Naive thymus-derived CD8-positive, alpha-beta T cell (primary cell): ENCODE measurements around the gene PRKG1. TPM values are rescaled to one million over a fixed set of nuclear protein-coding genes. Genes with fewer than 3 reads are reported as not detected.
"Not testable (repeated sequence)": the region's sequence is repeated elsewhere in the genome, so short reads cannot be mapped to it uniquely, and the experiment has no call there.

Experiments used
- ATAC-seq, 2 donors: fragments of 150-1000 bp; cut with Tn5 transposase in 1 of 2; sonication (Bioruptor Pico), chemical (Tn5 transposase) in 1 of 2; 1 replicate in 1 of 2; 2 replicates in 1 of 2; pipeline ENCODE4 v1.10.0; 2021; ENCODE audit warnings: mild to moderate bottlenecking in 2 of 2, moderate library complexity in 2 of 2
- POLR2A ChIA-PET: fragments of 350-600 bp; sonication (Branson Sonifier 250); formaldehyde crosslinking; loops from one replicate; lab custom pipeline; 2021; ENCODE audit warnings: antibody characterized with exemption; lab: Charles Lee
- DNase-seq, 10 donors: peaks; one replicate each; pipeline versions ENCODE4 v3.0.0 to v3.0.0-alpha.2; 2020 to 2022
- H3K27ac Mint-ChIP-seq, 10 donors: one replicate each; pipeline ENCODE4 v1.8.0; 2020 to 2022; ENCODE audit warnings: mild to moderate bottlenecking in 10 of 10, mixed read lengths in 10 of 10, moderate library complexity in 4 of 10, inconsistent platforms in 1 of 10
- H3K27me3 Mint-ChIP-seq, 5 donors: one replicate each; pipeline ENCODE4 v1.8.0; 2021 to 2022; ENCODE audit warnings: mixed read lengths in 5 of 5
- H3K36me3 Mint-ChIP-seq, 3 donors: one replicate each; pipeline ENCODE4 v1.8.0; 2020 to 2022; ENCODE audit warnings: mixed read lengths in 3 of 3, mild to moderate bottlenecking in 2 of 3, inconsistent platforms in 1 of 3
- H3K4me1 Mint-ChIP-seq, 4 donors: one replicate each; pipeline ENCODE4 v1.8.0; 2021 to 2022; ENCODE audit warnings: mixed read lengths in 4 of 4
- H3K4me3 Mint-ChIP-seq, 10 donors: one replicate each; pipeline ENCODE4 v1.8.0; 2020 to 2022; ENCODE audit warnings: mild to moderate bottlenecking in 10 of 10, mixed read lengths in 10 of 10, moderate library complexity in 6 of 10, inconsistent platforms in 1 of 10
- H3K9me3 Mint-ChIP-seq, 9 donors: one replicate each; pipeline ENCODE4 v1.8.0; 2020 to 2022; ENCODE audit warnings: mixed read lengths in 9 of 9, mild to moderate bottlenecking in 3 of 9, inconsistent platforms in 1 of 9, moderate library complexity in 1 of 9
- polyA plus RNA-seq, 3 donors: library from polyadenylated mRNA; unstranded; fragments of 300-500 nt; fragmentation: Illumina TruSeq; gene quantifications; one replicate each; pipeline ENCODE4 v1.2.3, GENCODE V29; 2021
- total RNA-seq, 8 experiments: library from RNA in 2 of 8; stranded (reverse) in 2 of 8; gene quantifications; one replicate each; pipeline ENCODE4 v1.2.3 and lab custom pipeline; 2021 to 2026

The PRKG1 gene
- total and polyA plus RNA-seq, 5 experiments from 2014 or later: not detected

GRCh38 chr10:51129946-51130544, 55.8 kb downstream of the PRKG1 start:
- ATAC-seq (no peak), DNase-seq (no peak)
- POLR2A ChIA-PET: no interaction called here
- no peaks in the 10 kb centered on the region for H3K4me1 Mint-ChIP-seq
- peaks cover 0 to 11% (median 0%) of the 10 kb centered on the region in 9 donors for H3K9me3 Mint-ChIP-seq
- H3K27me3 Mint-ChIP-seq: peaks cover 0 to 2% (median 0%) of the 10 kb centered on the region in 5 donors
- no peak overlapping the region for H3K27ac Mint-ChIP-seq
- H3K4me3 Mint-ChIP-seq: no peak overlapping the region
- no peaks in the 10 kb centered on the region for H3K36me3 Mint-ChIP-seq

DNA sequence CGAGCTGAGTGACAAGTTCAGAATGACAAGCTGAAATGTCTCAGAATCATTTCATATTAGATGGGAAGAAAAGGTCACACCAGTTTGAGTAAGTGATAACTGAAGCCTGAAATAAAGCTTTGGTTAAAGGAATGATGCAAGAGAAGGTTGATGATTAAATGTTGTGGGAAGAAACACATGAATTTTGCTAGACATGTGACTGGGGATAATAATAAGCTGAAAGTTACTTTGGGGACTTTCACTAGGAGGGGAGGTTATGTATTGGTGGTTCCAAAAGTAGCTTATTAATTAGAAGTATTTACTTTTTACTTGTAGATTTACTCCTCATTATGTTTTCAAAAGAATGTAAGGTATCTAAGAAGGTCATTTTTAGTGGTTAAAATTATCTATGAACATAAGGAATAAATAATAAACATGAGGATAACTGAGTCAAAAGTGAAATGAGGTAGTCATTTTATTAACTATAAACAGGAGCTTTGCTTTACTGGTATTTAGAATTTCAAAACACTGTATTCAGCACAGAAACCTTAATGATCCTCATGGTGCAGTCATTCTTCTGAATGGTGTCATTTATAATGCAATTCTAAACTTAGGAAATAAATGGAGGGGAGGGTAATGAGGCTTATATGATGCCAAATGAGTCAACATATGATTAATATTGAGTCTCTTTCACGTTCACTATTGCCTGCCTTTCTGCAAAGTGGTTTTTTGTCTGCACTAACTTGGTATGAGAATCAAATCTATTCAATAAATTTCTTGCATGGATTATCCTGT, 63.7 kb downstream of the PRKG1 start:
- H3K27ac Mint-ChIP-seq: no peak overlapping the region
- no peaks in the 10 kb centered on the region for H3K4me1 Mint-ChIP-seq

GRCh38 chr10:51139176-51139575, 64.9 kb downstream of the PRKG1 start:
- DNase-seq (no peak), ATAC-seq (no peak)
- no peaks in the 10 kb centered on the region for H3K36me3 Mint-ChIP-seq
- H3K4me1 Mint-ChIP-seq: no peaks in the 10 kb centered on the region
- no peak overlapping the region for H3K4me3 Mint-ChIP-seq
- H3K9me3 Mint-ChIP-seq: peaks cover 0 to 14% (median 0%) of the 10 kb centered on the region in 9 donors
- no peaks in the 10 kb centered on the region for H3K27me3 Mint-ChIP-seq
- POLR2A ChIA-PET: no interaction called here
- no peak overlapping the region for H3K27ac Mint-ChIP-seq

More for the DNA sequence above, 63.7 kb downstream of the PRKG1 start:
- Mint-ChIP-seq H3K4me3 (no peak overlapping the region), H3K36me3 (no peaks in the 10 kb centered on the region), H3K27me3 (no peaks in the 10 kb centered on the region), H3K9me3 (peaks cover 0 to 14% (median 0%) of the 10 kb centered on the region in 9 donors)
- no peak for DNase-seq
- POLR2A ChIA-PET: no interaction called here
- ATAC-seq: no peak

GRCh38 chr10:51141010-51141409, 66.7 kb downstream of the PRKG1 start:
- no peaks in the 10 kb centered on the region for H3K36me3 Mint-ChIP-seq
- no peak overlapping the region for H3K27ac Mint-ChIP-seq
- DNase-seq: no peak
- ATAC-seq: no peak
- POLR2A ChIA-PET: no interaction called here
- H3K4me1 Mint-ChIP-seq: no peaks in the 10 kb centered on the region
- no peak overlapping the region for H3K4me3 Mint-ChIP-seq
- no peaks in the 10 kb centered on the region for H3K27me3 Mint-ChIP-seq
- peaks cover 0 to 5% (median 0%) of the 10 kb centered on the region in 9 donors for H3K9me3 Mint-ChIP-seq

- POLR2A ChIA-PET: no interaction called here
- Mint-ChIP-seq H3K4me3 (no peak overlapping the region), H3K27ac (no peak overlapping the region), H3K27me3 (no peaks in the 10 kb centered on the region), H3K4me1 (no peaks in the 10 kb centered on the region), H3K36me3 (no peaks in the 10 kb centered on the region), H3K9me3 (peaks cover 0 to 11% (median 0%) of the 10 kb centered on the region in 9 donors)
- DNase-seq (no peak), ATAC-seq (no peak)
Observed at GRCh38 chr10:51144161-51144781, 70.0 kb downstream of the PRKG1 start.

DNA sequence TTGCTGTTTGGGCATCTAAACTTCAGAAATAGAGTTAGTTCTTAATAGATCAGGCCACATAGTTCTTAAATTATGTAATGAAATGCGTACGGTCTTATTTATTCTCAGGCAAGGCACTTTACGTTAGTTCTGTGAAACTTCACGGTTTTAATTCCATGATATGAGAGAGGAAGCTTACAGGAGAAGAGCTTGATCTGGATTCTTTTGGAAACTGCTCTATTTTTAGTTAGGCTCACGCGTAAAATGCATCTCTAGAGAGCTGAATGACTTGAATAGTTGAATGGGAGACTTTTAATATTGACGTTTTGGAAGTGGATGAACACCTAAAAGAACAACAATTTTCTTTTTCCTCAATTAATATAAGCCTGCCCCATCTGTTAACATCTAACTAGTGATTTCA, 71.1 kb downstream of the PRKG1 start:
- H3K27me3 Mint-ChIP-seq: no peaks in the 10 kb centered on the region
- DNase-seq: no peak
- no peak overlapping the region for H3K27ac Mint-ChIP-seq
- H3K4me3 Mint-ChIP-seq: no peak overlapping the region
- H3K4me1 Mint-ChIP-seq: no peaks in the 10 kb centered on the region
- no peaks in the 10 kb centered on the region for H3K36me3 Mint-ChIP-seq
- POLR2A ChIA-PET: no interaction called here
- H3K9me3 Mint-ChIP-seq: peaks cover 0 to 11% (median 0%) of the 10 kb centered on the region in 9 donors
- ATAC-seq: no peak

DNA sequence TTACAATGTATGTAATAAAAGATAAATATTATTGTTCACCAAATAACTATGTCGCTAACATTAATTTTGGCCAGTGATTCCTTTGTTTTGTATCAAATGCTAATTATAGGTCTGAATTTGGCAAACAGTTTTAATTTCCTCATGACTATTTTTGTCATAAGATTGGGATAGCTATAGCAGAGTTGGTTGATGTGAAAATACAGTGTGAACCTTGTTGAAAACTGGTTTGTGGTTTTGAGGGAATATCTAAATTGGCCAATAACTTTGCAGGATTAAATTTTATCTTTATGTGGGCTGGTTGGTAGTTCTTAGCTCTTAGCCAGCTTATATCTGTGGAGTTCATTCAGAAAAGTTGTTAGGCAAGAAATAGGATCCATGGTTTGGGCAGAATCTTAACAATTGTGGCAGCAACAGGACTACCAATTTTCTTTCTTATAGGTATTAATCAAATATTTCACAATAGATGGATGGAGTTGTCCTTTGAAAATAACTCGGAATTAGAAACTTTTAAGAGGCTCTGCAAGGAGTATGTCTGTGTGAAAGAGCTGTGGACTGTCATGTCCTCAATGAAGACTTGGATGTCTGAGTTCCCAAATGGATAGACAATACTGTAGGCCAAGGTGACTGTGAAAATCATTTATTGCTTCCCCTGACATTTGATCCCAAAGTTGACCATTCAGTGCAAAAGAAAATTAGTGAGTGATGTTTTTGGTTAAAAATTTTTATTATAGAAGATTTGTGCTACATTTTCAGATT, 73.5 kb downstream of the PRKG1 start:
- Mint-ChIP-seq H3K4me3 (no peak overlapping the region), H3K27me3 (no peaks in the 10 kb centered on the region), H3K27ac (no peak overlapping the region), H3K9me3 (peaks cover 0 to 11% (median 0%) of the 10 kb centered on the region in 9 donors), H3K4me1 (no peaks in the 10 kb centered on the region), H3K36me3 (peaks cover 0 to 2% (median 0%) of the 10 kb centered on the region in 3 donors)
- no peak for DNase-seq
- POLR2A ChIA-PET: no interaction called here
- no peak for ATAC-seq

DNA sequence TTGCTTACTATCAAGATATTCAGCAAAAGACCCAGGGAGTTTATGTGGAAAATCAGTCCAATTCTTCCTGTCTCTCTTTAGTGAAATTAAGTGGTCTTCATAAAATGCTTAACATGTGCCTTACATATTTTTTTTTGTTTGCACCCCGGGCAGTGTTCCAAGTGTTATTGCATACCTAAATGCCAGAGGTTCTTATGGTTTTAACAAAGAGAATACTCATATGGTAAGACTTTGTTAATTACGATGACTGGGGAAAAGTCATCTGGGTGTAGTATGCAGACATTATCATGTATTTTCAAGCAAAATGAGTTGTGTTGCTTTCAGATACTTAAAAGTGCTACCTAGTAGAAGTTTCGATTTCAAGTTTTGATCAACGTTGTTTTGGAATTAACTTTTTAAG, 82.6 kb downstream of the PRKG1 start:
- H3K36me3 Mint-ChIP-seq: peaks cover 0 to 2% (median 0%) of the 10 kb centered on the region in 3 donors
- H3K27me3 Mint-ChIP-seq: peaks cover 0 to 1% (median 0%) of the 10 kb centered on the region in 5 donors
- H3K4me1 Mint-ChIP-seq: no peaks in the 10 kb centered on the region
- H3K4me3 Mint-ChIP-seq: no peak overlapping the region
- no peak overlapping the region for H3K27ac Mint-ChIP-seq
- POLR2A ChIA-PET: no interaction called here
- H3K9me3 Mint-ChIP-seq: no peaks in the 10 kb centered on the region
- DNase-seq (no peak), ATAC-seq (no peak)

DNA sequence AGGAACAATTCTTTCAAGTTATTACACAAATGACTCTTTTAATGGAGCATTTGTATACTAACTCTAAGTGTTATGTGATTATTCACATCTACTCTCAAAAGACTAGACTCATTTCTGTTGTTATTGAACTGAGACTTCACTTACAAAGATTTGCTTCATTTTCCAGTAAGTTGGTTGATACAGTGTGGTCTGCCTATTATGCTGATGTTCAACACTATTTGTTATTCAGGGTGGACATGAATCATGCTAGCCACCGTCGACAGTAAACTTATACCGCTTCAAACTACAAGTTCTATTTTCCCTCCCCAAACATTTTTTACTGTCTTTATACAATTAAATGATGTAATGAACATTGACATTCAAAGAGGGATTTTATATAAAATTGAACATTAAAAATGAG, 84.5 kb downstream of the PRKG1 start:
- H3K4me1 Mint-ChIP-seq: no peaks in the 10 kb centered on the region
- DNase-seq (no peak), ATAC-seq (no peak)
- H3K4me3 Mint-ChIP-seq: no peak overlapping the region
- POLR2A ChIA-PET: no interaction called here
- H3K27ac Mint-ChIP-seq: no peak overlapping the region
- no peaks in the 10 kb centered on the region for H3K9me3 Mint-ChIP-seq
- no peaks in the 10 kb centered on the region for H3K36me3 Mint-ChIP-seq
- peaks cover 0 to 1% (median 0%) of the 10 kb centered on the region in 5 donors for H3K27me3 Mint-ChIP-seq

GRCh38 chr10:51159841-51160240, 85.6 kb downstream of the PRKG1 start:
- POLR2A ChIA-PET: no interaction called here
- H3K4me3 Mint-ChIP-seq: no peak overlapping the region
- no peaks in the 10 kb centered on the region for H3K4me1 Mint-ChIP-seq
- no peaks in the 10 kb centered on the region for H3K9me3 Mint-ChIP-seq
- DNase-seq (no peak), ATAC-seq (no peak)
- H3K36me3 Mint-ChIP-seq: no peaks in the 10 kb centered on the region
- no peak overlapping the region for H3K27ac Mint-ChIP-seq
- peaks cover 0 to 1% (median 0%) of the 10 kb centered on the region in 5 donors for H3K27me3 Mint-ChIP-seq

- Mint-ChIP-seq H3K27ac (no peak overlapping the region), H3K4me1 (no peaks in the 10 kb centered on the region), H3K9me3 (peaks cover 0 to 4% (median 0%) of the 10 kb centered on the region in 9 donors), H3K27me3 (no peaks in the 10 kb centered on the region), H3K36me3 (no peaks in the 10 kb centered on the region), H3K4me3 (no peak overlapping the region)
- DNase-seq (no peak), ATAC-seq (no peak)
- POLR2A ChIA-PET: no interaction called here
Observed at GRCh38 chr10:51162002-51162401, 87.7 kb downstream of the PRKG1 start.

DNA sequence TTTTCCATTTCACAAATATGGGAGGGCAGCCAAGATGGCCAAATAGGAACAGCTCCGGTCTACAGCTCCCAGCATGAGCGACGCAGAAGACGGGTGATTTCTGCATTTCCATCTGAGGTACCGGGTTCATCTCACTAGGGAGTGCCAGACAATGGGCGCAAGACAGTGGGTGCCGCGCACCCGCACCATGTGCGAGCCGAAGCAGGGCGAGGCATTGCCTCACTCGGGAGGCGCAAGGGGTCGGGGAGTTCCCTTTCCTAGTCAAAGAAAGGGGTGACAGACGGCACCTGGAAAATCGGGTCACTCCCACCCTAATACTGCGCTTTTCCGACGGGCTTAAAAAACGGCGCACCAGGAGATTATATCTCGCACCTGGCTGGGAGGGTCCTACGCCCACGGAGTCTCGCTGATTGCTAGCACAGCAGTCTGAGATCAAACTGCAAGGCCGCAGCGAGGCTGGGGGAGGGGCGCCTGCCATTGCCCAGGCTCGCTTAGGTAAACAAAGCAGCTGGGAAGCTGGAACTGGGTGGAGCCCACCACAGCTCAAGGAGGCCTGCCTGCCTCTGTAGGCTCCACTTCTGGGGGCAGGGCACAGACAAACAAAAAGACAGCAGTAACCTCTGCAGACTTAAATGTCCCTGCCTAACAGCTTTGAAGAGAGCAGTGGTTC, 89.2 kb downstream of the PRKG1 start:
- POLR2A ChIA-PET, ATAC-seq, H3K4me1 Mint-ChIP-seq, H3K27me3 Mint-ChIP-seq, H3K4me3 Mint-ChIP-seq, H3K27ac Mint-ChIP-seq, H3K36me3 Mint-ChIP-seq, DNase-seq: not testable (repeated sequence)
- H3K9me3 Mint-ChIP-seq: peaks cover 0 to 13% (median 0%) of the 10 kb centered on the region in 9 donors
